Fibroblast of mammary gland (primary cell): ENCODE measurements around the gene PGGHG.
A peak's percentile ranks its signal among the peaks of the same experiment; 100 is the strongest.
"Not testable (repeated sequence)": the region's sequence is repeated elsewhere in the genome, so short reads cannot be mapped to it uniquely, and the experiment has no call there.

Source experiments
- DNase-seq: peaks from one replicate; pipeline ENCODE4 v3.0.0-alpha.2; 2010; ENCODE audit warnings: low read depth
- H3K4me3 ChIP-seq: 2 replicates; pipeline ENCODE4 v1.5.1; 2011; ENCODE audit warnings: low read depth, mild to moderate bottlenecking, low read length, moderate library complexity; ENCODE audit not compliant: control insufficient read depth
- CTCF ChIP-seq: conservative IDR thresholded peaks from 2 replicates; pipeline ENCODE4 v1.5.1; 2011; ENCODE audit warnings: low read depth, low read length, inconsistent platforms; ENCODE audit not compliant: control insufficient read depth, insufficient read depth

PGGHG gene

GRCh38 chr11:316031-316701, 27.2 kb downstream of the PGGHG start:
- DNase-seq = no peak
- no peak for TF ChIP-seq CTCF
- peak overlapping the region; percentile 16 for H3K4me3 ChIP-seq

- no peak for TF ChIP-seq CTCF
- no peak for DNase-seq
- H3K4me3 ChIP-seq = no peak overlapping the region
These were observed 28.0 kb downstream of the PGGHG start for GRCh38 chr11:316891-317301.

GRCh38 chr11:317668-318404, 28.9 kb downstream of the PGGHG start:
- H3K4me3 ChIP-seq = not testable (repeated sequence)

GRCh38 chr11:318405-319120, 29.6 kb downstream of the PGGHG start:
- DNase-seq = not testable (repeated sequence)
- peak overlapping the region; percentile 41 for H3K4me3 ChIP-seq

More at GRCh38 chr11:317668-318404, 28.9 kb downstream of the PGGHG start:
- not testable (repeated sequence) for DNase-seq

GRCh38 chr11:319121-319887, 30.4 kb downstream of the PGGHG start:
- not testable (repeated sequence) for DNase-seq
- peak overlapping the region; percentile 79 for H3K4me3 ChIP-seq

GRCh38 chr11:319888-320273, 31.0 kb downstream of the PGGHG start:
- H3K4me3 ChIP-seq = peak overlapping the region; percentile 79
- not testable (repeated sequence) for DNase-seq

GRCh38 chr11:324156-324555, 35.2 kb downstream of the PGGHG start:
- no peak for DNase-seq
- TF ChIP-seq CTCF = no peak
- H3K4me3 ChIP-seq = no peak overlapping the region

- DNase-seq, H3K4me3 ChIP-seq: not testable (repeated sequence)
These were observed 35.9 kb downstream of the PGGHG start for GRCh38 chr11:324593-325517.
